HG03066 (cell line): Measurements from ENCODE around the gene ZNF160.
"Not testable (repeated sequence)": the region's sequence is repeated elsewhere in the genome, so short reads cannot be mapped to it uniquely, and the experiment has no call there.

Experiments used
- ATAC-seq: cut with Tn5 transposase; IDR thresholded peaks from one replicate; pipeline ENCODE4 v1.9.1; 2021; ENCODE audit warnings: low read depth; ENCODE audit not compliant: unreplicated experiment

ZNF160 gene

DNA sequence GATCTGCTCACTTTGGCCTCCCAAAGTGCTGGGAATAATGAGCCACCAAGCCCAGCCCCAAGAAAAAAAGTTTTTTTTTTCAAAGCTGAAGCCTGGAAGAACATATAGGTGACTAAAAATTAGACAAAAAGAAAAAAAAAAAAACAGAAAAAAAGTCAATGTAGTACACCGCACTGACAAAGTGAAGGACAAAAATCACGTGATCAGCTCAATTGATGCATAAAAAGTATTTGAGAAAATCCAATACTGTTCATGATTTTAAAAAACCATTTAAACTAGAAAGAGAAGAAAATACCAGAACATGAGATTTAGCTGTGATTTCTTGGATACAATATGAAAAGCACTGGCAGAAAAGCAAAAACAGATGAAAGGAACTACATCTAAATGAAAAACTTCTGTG, 69.2 kb downstream of the ZNF160 start:
- no peak for ATAC-seq

DNA sequence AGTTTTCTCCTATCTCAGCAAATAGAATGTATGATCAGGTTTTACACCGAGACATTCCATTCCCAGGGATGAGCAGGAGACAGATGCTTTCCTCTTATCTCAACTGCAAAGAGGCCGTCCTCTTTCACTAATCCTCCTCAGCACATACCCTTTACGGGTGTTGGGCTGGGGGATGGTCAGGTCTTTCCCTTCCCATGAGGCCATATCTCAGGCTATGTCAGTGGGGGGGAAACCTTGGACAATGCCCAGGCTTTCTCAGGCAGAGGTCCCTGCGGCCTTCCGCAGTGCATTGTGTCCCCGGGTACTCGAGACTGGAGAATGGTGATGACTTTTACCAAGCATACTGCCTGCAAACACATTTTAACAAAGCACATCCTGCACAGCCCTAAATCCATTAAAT, 74.9 kb downstream of the ZNF160 start:
- not testable (repeated sequence) for ATAC-seq

DNA sequence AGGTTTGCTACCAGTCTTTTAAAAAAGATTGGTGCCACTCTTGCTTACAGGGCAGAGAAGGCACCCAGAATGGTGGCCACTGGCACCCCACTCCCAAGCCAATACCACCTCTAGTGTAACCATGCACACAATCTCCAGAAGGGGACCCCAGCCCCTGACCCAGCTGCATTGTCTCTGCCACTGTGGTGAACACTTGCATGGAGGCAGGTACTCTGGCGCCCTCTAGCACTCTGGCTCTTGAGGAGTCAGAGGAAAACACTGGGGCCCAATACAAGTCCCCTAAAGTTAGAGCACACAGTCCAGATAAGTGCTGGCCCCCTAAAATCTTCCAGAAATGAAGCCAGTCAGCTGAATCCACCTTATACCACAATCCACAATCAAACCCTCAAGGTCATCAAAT, 83.5 kb downstream of the ZNF160 start:
- ATAC-seq = no peak
